ENCODE results near the gene R3HCC1L.

DNA sequence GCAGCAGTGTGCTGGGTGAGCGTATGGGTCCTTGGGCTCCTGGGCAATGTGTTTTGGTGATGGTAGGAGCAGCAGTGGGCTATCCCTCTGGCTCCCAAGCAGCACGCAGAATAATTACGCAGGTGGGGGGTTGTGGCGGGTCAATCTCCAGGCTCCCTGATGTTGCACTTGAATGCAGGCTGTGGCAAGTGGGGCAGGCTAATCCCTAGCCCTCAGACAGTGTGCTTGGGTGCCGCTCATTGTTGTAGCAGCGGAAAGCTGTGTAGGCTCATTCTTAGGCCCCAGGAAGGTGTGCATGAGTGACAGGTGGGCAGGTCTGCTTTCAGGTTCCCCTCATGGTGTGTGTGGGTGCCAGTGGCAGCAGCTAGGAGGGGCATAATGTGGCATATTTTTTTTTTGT is 89.4 kb downstream of the R3HCC1L start:
- TF ChIP-seq, protein P1, sequence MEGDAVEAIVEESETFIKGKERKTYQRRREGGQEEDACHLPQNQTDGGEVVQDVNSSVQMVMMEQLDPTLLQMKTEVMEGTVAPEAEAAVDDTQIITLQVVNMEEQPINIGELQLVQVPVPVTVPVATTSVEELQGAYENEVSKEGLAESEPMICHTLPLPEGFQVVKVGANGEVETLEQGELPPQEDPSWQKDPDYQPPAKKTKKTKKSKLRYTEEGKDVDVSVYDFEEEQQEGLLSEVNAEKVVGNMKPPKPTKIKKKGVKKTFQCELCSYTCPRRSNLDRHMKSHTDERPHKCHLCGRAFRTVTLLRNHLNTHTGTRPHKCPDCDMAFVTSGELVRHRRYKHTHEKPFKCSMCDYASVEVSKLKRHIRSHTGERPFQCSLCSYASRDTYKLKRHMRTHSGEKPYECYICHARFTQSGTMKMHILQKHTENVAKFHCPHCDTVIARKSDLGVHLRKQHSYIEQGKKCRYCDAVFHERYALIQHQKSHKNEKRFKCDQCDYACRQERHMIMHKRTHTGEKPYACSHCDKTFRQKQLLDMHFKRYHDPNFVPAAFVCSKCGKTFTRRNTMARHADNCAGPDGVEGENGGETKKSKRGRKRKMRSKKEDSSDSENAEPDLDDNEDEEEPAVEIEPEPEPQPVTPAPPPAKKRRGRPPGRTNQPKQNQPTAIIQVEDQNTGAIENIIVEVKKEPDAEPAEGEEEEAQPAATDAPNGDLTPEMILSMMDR (IDR thresholded peaks at IDR 0.05) = no peak
- TF ChIP-seq POLR2AphosphoS5 (IDR thresholded peaks at IDR 0.05) (no peak), POLR2A (IDR thresholded peaks at IDR 0.05) (no peak)

Measured in breast epithelium (tissue), 3 donors.